Measurements from ENCODE around the gene EFCAB14.
"Not testable (repeated sequence)": the region's sequence is repeated elsewhere in the genome, so short reads cannot be mapped to it uniquely, and the experiment has no call there.

GRCh38 chr1:46662919-46663318, 56.0 kb downstream of the EFCAB14 start:
- not testable (repeated sequence) for TF ChIP-seq POLR2A, CTCF (IDR thresholded peaks at IDR 0.05)
